Cardiac septum (tissue), 1 donor: ENCODE data around the gene B3GNT8. TPM values are rescaled to one million over a fixed set of nuclear protein-coding genes. Genes with fewer than 3 reads are reported as not detected.

Experiments used
- total RNA-seq: library from RNA; stranded (reverse); fragmentation: NEBNext Ultra II Directional; extraction: Animal tissue kit (Norgen Biotek cat#: 25700); gene quantifications from one replicate; pipeline ENCODE4 v1.2.1, GENCODE V29; 2021
- donor health status: DM: no; HTN: no; CAD: no.

Gene B3GNT8
- total RNA-seq, 1 donor from 2014 or later = 3.9 TPM

Other genes with a start within 250 kb of the B3GNT8 start
- 0.48 TPM for gene CYP2S1, start 234.2 kb downstream of the B3GNT8 start, total RNA-seq
- gene AXL, start 208.2 kb downstream of the B3GNT8 start, total RNA-seq = 13.0 TPM
- gene HNRNPUL1, start 163.0 kb downstream of the B3GNT8 start, total RNA-seq = 109 TPM
- gene CCDC97, start 117.2 kb downstream of the B3GNT8 start, total RNA-seq = 17.0 TPM
- gene TGFB1, start 73.5 kb downstream of the B3GNT8 start, total RNA-seq = 26.4 TPM
- gene B9D2, start 63.2 kb downstream of the B3GNT8 start, total RNA-seq = 1.9 TPM
- 2.9 TPM for gene TMEM91, start 50.8 kb downstream of the B3GNT8 start, total RNA-seq
- 9.0 TPM for gene EXOSC5, start 30.0 kb downstream of the B3GNT8 start, total RNA-seq
- gene BCKDHA, start 29.6 kb downstream of the B3GNT8 start, total RNA-seq = 36.9 TPM
- 84.4 TPM for gene DMAC2, start 12.5 kb upstream of the B3GNT8 start, total RNA-seq
- gene ERICH4, start 15.8 kb upstream of the B3GNT8 start, total RNA-seq = not detected
- 0.27 TPM for gene CEACAM21, start 148.8 kb upstream of the B3GNT8 start, total RNA-seq
- gene CEACAM4, start 199.7 kb upstream of the B3GNT8 start, total RNA-seq = 0.51 TPM